NOMO-1 (cell line): ENCODE measurements around the gene DEGS2.

Experiments used
- DNase-seq, 2 experiments: peaks; one replicate each; lab custom pipeline; 2025; ENCODE audit not compliant: unreplicated experiment in 2 of 2; lab: John Stamatoyannopoulos, UW

The DEGS2 gene

GRCh38 chr14:100135073-100135472 is 24.4 kb downstream of the DEGS2 start:
- DNase-seq, result no peak

GRCh38 chr14:100134586-100134985 is 24.9 kb downstream of the DEGS2 start:
- DNase-seq, result no peak

GRCh38 chr14:100132903-100133510 is 26.4 kb downstream of the DEGS2 start:
- DNase-seq, result no peak

GRCh38 chr14:100132161-100132902 is 27.1 kb downstream of the DEGS2 start:
- DNase-seq, result no peak

- no peak for DNase-seq
Observed at GRCh38 chr14:100131181-100131580, 28.3 kb downstream of the DEGS2 start.

- no peak for DNase-seq
Observed at GRCh38 chr14:100130521-100130920, 28.9 kb downstream of the DEGS2 start.

GRCh38 chr14:100129161-100129589 is 30.3 kb downstream of the DEGS2 start:
- DNase-seq, result no peak

- DNase-seq, result no peak
Observed at GRCh38 chr14:100128688-100129087, 30.8 kb downstream of the DEGS2 start.

- DNase-seq, result no peak
Observed at GRCh38 chr14:100127853-100128455, 31.5 kb downstream of the DEGS2 start.

- no peak for DNase-seq
Observed at GRCh38 chr14:100126401-100126800, 33.0 kb downstream of the DEGS2 start.

GRCh38 chr14:100124551-100125088 is 34.8 kb downstream of the DEGS2 start:
- no peak for DNase-seq

- DNase-seq, result no peak
Observed at GRCh38 chr14:100123618-100124017, 35.8 kb downstream of the DEGS2 start.

- DNase-seq, result no peak
Observed at GRCh38 chr14:100122481-100123223, 36.8 kb downstream of the DEGS2 start.

- no peak for DNase-seq
Observed at GRCh38 chr14:100121643-100122480, 37.6 kb downstream of the DEGS2 start.

- DNase-seq, result no peak
Observed at GRCh38 chr14:100120522-100121269, 38.7 kb downstream of the DEGS2 start.

- DNase-seq, result no peak
Observed at GRCh38 chr14:100119251-100119650, 40.2 kb downstream of the DEGS2 start.

- DNase-seq, result no peak
Observed at GRCh38 chr14:100118396-100119011, 40.9 kb downstream of the DEGS2 start.

- DNase-seq, result no peak
Observed at GRCh38 chr14:100117633-100118395, 41.6 kb downstream of the DEGS2 start.
